ENCODE measurements around the gene MYF6.
"Not testable (repeated sequence)": the region's sequence is repeated elsewhere in the genome, so short reads cannot be mapped to it uniquely, and the experiment has no call there.

MYF6 gene

GRCh38 chr12:80676042-80676636 is 31.3 kb upstream of the MYF6 start:
- not testable (repeated sequence) for H2AFZ ChIP-seq (ENCODE audit: insufficient read depth, low read length, poor library complexity); H2BK5ac ChIP-seq (ENCODE audit: low read depth, low read length, poor library complexity); H3K9ac ChIP-seq (ENCODE audit: low read length); H3K4ac ChIP-seq (ENCODE audit: low read depth, low read length); H3K79me1 ChIP-seq (ENCODE audit: low read length); H3K9me3 ChIP-seq (ENCODE audit: insufficient read depth, low read depth, low read length); H3K23ac ChIP-seq (ENCODE audit: low read length); H3K79me2 ChIP-seq (ENCODE audit: control insufficient read depth, insufficient read depth, low read length, poor library complexity); DNase-seq; H3K14ac ChIP-seq (ENCODE audit: low read length); H3K27ac ChIP-seq (ENCODE audit: low read depth, low read length); H4K12ac ChIP-seq (ENCODE audit: low read depth, low read length); H4K91ac ChIP-seq (ENCODE audit: low read depth, low read length); H3K27me3 ChIP-seq (ENCODE audit: insufficient read depth, low read length); H3K18ac ChIP-seq (ENCODE audit: low read length); H3K36me3 ChIP-seq (ENCODE audit: control insufficient read depth in 1 of 2, insufficient read depth in 2 of 2, low read length in 2 of 2); H3K4me3 ChIP-seq (ENCODE audit: low read depth, low read length); H4K8ac ChIP-seq (ENCODE audit: low read depth, low read length); H2BK12ac ChIP-seq (ENCODE audit: low read length); H3K4me1 ChIP-seq (ENCODE audit: control insufficient read depth in 1 of 2, insufficient read depth in 2 of 2, low read length in 2 of 2); H3K4me2 ChIP-seq (ENCODE audit: low read length); H2BK120ac ChIP-seq (ENCODE audit: insufficient read depth, low read length, poor library complexity); H2AK5ac ChIP-seq (ENCODE audit: low read length)
- WGBS (ENCODE audit: extremely low coverage, insufficient coverage, insufficient read length): no CpG with 5 or more reads among the region's 13 CpGs

- H2BK5ac ChIP-seq (ENCODE audit: low read depth, low read length, poor library complexity): no peak overlapping the region
- no peaks in the 10 kb centered on the region for H3K79me1 ChIP-seq (ENCODE audit: low read length)
- no peaks in the 10 kb centered on the region for H3K9me3 ChIP-seq (ENCODE audit: insufficient read depth, low read depth, low read length)
- H2BK12ac ChIP-seq (ENCODE audit: low read length): no peak overlapping the region
- H3K23ac ChIP-seq (ENCODE audit: low read length): no peak overlapping the region
- no peaks in the 10 kb centered on the region for H3K27me3 ChIP-seq (ENCODE audit: insufficient read depth, low read length)
- WGBS (ENCODE audit: extremely low coverage, insufficient coverage, insufficient read length): no CpG with 5 or more reads among the region's 1 CpG
- no peak overlapping the region for H3K27ac ChIP-seq (ENCODE audit: low read depth, low read length)
- no peaks in the 10 kb centered on the region for H3K4me1 ChIP-seq (ENCODE audit: control insufficient read depth in 1 of 2, insufficient read depth in 2 of 2, low read length in 2 of 2)
- H4K8ac ChIP-seq (ENCODE audit: low read depth, low read length): no peak overlapping the region
- H4K91ac ChIP-seq (ENCODE audit: low read depth, low read length): no peak overlapping the region
- no peak for DNase-seq
- no peak overlapping the region for H4K12ac ChIP-seq (ENCODE audit: low read depth, low read length)
- H2AK5ac ChIP-seq (ENCODE audit: low read length): no peak overlapping the region
- H2BK120ac ChIP-seq (ENCODE audit: insufficient read depth, low read length, poor library complexity): no peak overlapping the region
- H3K9ac ChIP-seq (ENCODE audit: low read length): no peak overlapping the region
- H3K4me3 ChIP-seq (ENCODE audit: low read depth, low read length): no peak overlapping the region
- H3K4ac ChIP-seq (ENCODE audit: low read depth, low read length): no peak overlapping the region
- no peak overlapping the region for H2AFZ ChIP-seq (ENCODE audit: insufficient read depth, low read length, poor library complexity)
- no peak overlapping the region for H3K14ac ChIP-seq (ENCODE audit: low read length)
- H3K4me2 ChIP-seq (ENCODE audit: low read length): no peak overlapping the region
- H3K18ac ChIP-seq (ENCODE audit: low read length): no peak overlapping the region
- no peaks in the 10 kb centered on the region for H3K79me2 ChIP-seq (ENCODE audit: control insufficient read depth, insufficient read depth, low read length, poor library complexity)
- H3K36me3 ChIP-seq (ENCODE audit: control insufficient read depth in 1 of 2, insufficient read depth in 2 of 2, low read length in 2 of 2): no peaks in the 10 kb centered on the region
These were observed 30.6 kb upstream of the MYF6 start for GRCh38 chr12:80676856-80677255.

DNA sequence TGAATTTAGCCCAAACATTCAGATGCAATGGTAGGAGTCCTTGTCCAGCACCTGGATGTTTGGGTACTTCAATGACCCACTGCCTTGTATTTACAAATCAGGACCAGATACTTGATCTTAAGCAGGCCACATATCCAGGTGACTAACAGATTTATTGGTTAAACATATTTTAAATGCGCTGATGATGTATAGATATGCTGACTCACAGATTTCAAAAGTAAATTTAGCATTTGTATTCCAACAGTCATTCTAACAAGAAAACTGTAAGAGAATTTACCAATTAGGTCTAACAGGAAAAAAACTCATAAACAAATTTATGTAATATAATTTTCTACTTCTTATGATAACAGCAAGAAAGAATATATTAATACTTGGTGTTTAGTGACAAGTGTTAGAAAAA is 29.4 kb upstream of the MYF6 start:
- no peak overlapping the region for H3K27ac ChIP-seq (ENCODE audit: low read depth, low read length)
- H4K12ac ChIP-seq (ENCODE audit: low read depth, low read length): no peak overlapping the region
- H3K4me3 ChIP-seq (ENCODE audit: low read depth, low read length): no peak overlapping the region
- WGBS (ENCODE audit: extremely low coverage, insufficient coverage, insufficient read length): no CpG with 5 or more reads among the region's 1 CpG
- H3K27me3 ChIP-seq (ENCODE audit: insufficient read depth, low read length): no peaks in the 10 kb centered on the region
- H3K36me3 ChIP-seq (ENCODE audit: control insufficient read depth in 1 of 2, insufficient read depth in 2 of 2, low read length in 2 of 2): no peaks in the 10 kb centered on the region
- no peak overlapping the region for H4K91ac ChIP-seq (ENCODE audit: low read depth, low read length)
- no peak overlapping the region for H3K4me2 ChIP-seq (ENCODE audit: low read length)
- H3K14ac ChIP-seq (ENCODE audit: low read length): no peak overlapping the region
- H2AK5ac ChIP-seq (ENCODE audit: low read length): no peak overlapping the region
- H2BK5ac ChIP-seq (ENCODE audit: low read depth, low read length, poor library complexity): no peak overlapping the region
- H2BK12ac ChIP-seq (ENCODE audit: low read length): no peak overlapping the region
- H3K18ac ChIP-seq (ENCODE audit: low read length): no peak overlapping the region
- H3K9me3 ChIP-seq (ENCODE audit: insufficient read depth, low read depth, low read length): no peaks in the 10 kb centered on the region
- H2AFZ ChIP-seq (ENCODE audit: insufficient read depth, low read length, poor library complexity): no peak overlapping the region
- H4K8ac ChIP-seq (ENCODE audit: low read depth, low read length): no peak overlapping the region
- no peak overlapping the region for H3K23ac ChIP-seq (ENCODE audit: low read length)
- DNase-seq: no peak
- H3K79me1 ChIP-seq (ENCODE audit: low read length): no peaks in the 10 kb centered on the region
- H3K4me1 ChIP-seq (ENCODE audit: control insufficient read depth in 1 of 2, insufficient read depth in 2 of 2, low read length in 2 of 2): no peaks in the 10 kb centered on the region
- H2BK120ac ChIP-seq (ENCODE audit: insufficient read depth, low read length, poor library complexity): no peak overlapping the region
- no peaks in the 10 kb centered on the region for H3K79me2 ChIP-seq (ENCODE audit: control insufficient read depth, insufficient read depth, low read length, poor library complexity)
- no peak overlapping the region for H3K9ac ChIP-seq (ENCODE audit: low read length)
- H3K4ac ChIP-seq (ENCODE audit: low read depth, low read length): no peak overlapping the region

- H2BK120ac ChIP-seq (ENCODE audit: insufficient read depth, low read length, poor library complexity): no peak overlapping the region
- H3K79me1 ChIP-seq (ENCODE audit: low read length): no peaks in the 10 kb centered on the region
These were observed 27.9 kb upstream of the MYF6 start for GRCh38 chr12:80679346-80680131.

More at GRCh38 chr12:80679346-80680131, 27.9 kb upstream of the MYF6 start:
- no peak overlapping the region for H4K91ac ChIP-seq (ENCODE audit: low read depth, low read length)
- no peak overlapping the region for H3K4me2 ChIP-seq (ENCODE audit: low read length)
- H3K18ac ChIP-seq (ENCODE audit: low read length): no peak overlapping the region
- H3K4me1 ChIP-seq (ENCODE audit: control insufficient read depth in 1 of 2, insufficient read depth in 2 of 2, low read length in 2 of 2): no peaks in the 10 kb centered on the region
- no peak overlapping the region for H2AK5ac ChIP-seq (ENCODE audit: low read length)
- no peak for DNase-seq
- no peaks in the 10 kb centered on the region for H3K79me2 ChIP-seq (ENCODE audit: control insufficient read depth, insufficient read depth, low read length, poor library complexity)
- no peaks in the 10 kb centered on the region for H3K27me3 ChIP-seq (ENCODE audit: insufficient read depth, low read length)
- H3K9me3 ChIP-seq (ENCODE audit: insufficient read depth, low read depth, low read length): no peaks in the 10 kb centered on the region
- no peak overlapping the region for H4K12ac ChIP-seq (ENCODE audit: low read depth, low read length)
- WGBS (ENCODE audit: extremely low coverage, insufficient coverage, insufficient read length): no CpG with 5 or more reads among the region's 3 CpGs
- no peak overlapping the region for H2BK5ac ChIP-seq (ENCODE audit: low read depth, low read length, poor library complexity)
- no peak overlapping the region for H3K23ac ChIP-seq (ENCODE audit: low read length)
- no peak overlapping the region for H3K27ac ChIP-seq (ENCODE audit: low read depth, low read length)
- no peak overlapping the region for H3K4ac ChIP-seq (ENCODE audit: low read depth, low read length)
- H3K4me3 ChIP-seq (ENCODE audit: low read depth, low read length): no peak overlapping the region
- H4K8ac ChIP-seq (ENCODE audit: low read depth, low read length): no peak overlapping the region
- no peak overlapping the region for H2AFZ ChIP-seq (ENCODE audit: insufficient read depth, low read length, poor library complexity)
- no peaks in the 10 kb centered on the region for H3K36me3 ChIP-seq (ENCODE audit: control insufficient read depth in 1 of 2, insufficient read depth in 2 of 2, low read length in 2 of 2)
- no peak overlapping the region for H3K9ac ChIP-seq (ENCODE audit: low read length)
- H2BK12ac ChIP-seq (ENCODE audit: low read length): no peak overlapping the region
- H3K14ac ChIP-seq (ENCODE audit: low read length): no peak overlapping the region

Measured in trophoblast cell (in vitro differentiated cells and primary cell).